ENCODE measurements around the gene SDC4. TPM values are rescaled to one million over a fixed set of nuclear protein-coding genes. Genes with fewer than 3 reads are reported as not detected.
"Not testable (repeated sequence)": the region's sequence is repeated elsewhere in the genome, so short reads cannot be mapped to it uniquely, and the experiment has no call there.

SDC4 gene
- total RNA-seq, 1 donor from 2014 or later = 77.7 TPM

DNA sequence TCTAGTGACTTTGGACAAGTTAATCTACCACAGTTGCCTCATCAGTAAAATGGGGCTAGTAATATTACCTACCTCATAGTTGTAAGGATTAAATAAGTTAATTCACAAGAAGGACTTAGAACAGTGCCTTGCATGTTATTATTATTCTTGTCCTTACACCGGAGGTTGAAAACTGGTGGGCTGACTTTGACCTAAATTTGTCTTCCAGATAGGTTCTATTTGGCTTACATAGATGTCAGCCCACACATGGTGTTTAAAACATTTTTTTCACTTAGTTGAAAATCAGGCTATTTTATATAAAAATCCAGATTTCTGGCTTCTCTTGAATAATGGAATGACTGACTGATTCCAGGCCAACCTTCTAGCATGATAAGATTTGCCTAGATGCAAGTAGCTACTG is 18.0 kb upstream of the SDC4 start:
- ATAC-seq (no peak), DNase-seq (ENCODE audit: low spot score) (no peak)
- intact Hi-C loops (cut with DNase I) = no loop called here

DNA sequence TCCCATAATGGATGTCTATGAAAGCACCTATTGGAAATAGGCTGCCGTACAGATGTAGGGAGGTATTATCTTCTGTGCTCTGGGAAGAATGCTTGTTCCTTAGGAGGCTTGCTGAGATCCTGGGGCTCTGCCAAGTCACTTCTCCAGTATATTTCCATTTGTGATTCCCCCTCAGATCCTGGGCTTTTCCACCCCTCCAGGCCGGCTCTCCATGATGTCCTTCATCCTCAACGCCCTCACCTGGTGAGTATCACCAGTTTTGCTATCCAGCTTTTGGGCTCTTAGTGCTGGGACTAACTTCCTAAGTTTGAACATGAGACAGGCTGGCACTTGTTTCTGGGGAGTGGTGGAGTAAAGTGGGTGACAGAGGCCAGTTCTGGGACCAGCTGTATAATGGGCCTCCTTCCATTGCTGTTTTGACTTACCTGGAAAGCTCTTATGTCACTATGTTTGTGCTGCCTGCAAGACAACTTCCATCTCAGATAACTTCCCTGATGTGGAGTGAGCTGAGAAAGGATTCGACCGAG is 17.3 kb upstream of the SDC4 start:
- peak; percentile 48 for DNase-seq (ENCODE audit: low spot score)
- intact Hi-C loops (cut with DNase I) = no loop called here
- ATAC-seq = no peak

- intact Hi-C loops (cut with DNase I) = no loop called here
- ATAC-seq = no peak
Measured at GRCh38 chr20:45363611-45364492, 15.6 kb upstream of the SDC4 start.

GRCh38 chr20:45362804-45363610 is 14.8 kb upstream of the SDC4 start, which contains the start of gene SYS1:
SYS1 (plus strand) TSS chr20:45363156; CDS start chr20:45363532, 376 bp downstream.
- DNase-seq (ENCODE audit: low spot score) (peak; percentile 100), ATAC-seq (peak; percentile 94)
- intact Hi-C loops (cut with DNase I) = no loop called here

More at GRCh38 chr20:45363611-45364492, 15.6 kb upstream of the SDC4 start:
- peak; percentile 31 for DNase-seq (ENCODE audit: low spot score)

GRCh38 chr20:45361793-45362192 is 13.6 kb upstream of the SDC4 start:
- intact Hi-C loops (cut with DNase I) = no loop called here
- DNase-seq (ENCODE audit: low spot score) (no peak), ATAC-seq (no peak)

DNA sequence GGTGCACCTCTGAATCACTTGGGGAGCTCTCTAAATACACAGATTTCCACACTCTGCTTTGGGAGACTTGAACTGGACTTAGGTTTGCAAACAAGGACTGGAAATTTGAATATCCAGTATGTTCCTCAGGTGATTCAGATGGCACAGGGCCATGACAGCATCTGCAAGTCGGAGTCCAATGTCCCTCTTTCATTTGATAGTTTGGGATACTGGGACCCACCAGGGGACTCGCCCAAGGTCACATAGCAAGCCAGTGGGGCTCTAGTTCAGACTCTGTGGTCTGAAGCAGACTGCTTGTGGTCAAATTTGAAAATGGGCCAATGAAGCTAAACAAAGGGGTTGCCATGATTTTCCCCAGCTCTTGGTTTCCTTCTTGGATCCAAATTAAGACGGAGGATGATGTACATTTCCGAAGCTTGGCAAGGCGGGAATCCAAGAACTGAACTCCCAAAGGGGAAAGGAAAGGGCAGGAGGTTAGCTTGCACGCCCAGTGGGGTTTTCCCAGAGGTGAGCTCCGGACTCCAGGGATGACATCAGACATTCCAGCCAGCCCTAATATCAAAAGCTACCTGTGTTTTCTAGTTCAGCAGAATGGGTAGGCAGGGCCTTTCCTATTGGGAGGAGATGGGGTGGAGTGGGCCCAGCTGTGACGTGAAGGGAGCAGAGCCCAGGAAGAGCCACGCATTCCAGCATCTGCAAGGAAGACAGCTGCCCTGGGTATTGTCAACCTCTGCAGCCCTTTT is 11.4 kb upstream of the SDC4 start:
- intact Hi-C loops (cut with DNase I) = no loop called here
- DNase-seq (ENCODE audit: low spot score) = peak; percentile 72
- no peak for ATAC-seq

GRCh38 chr20:45359069-45359405 is 10.8 kb upstream of the SDC4 start:
- intact Hi-C loops (cut with DNase I) = no loop called here
- ATAC-seq (peak; percentile 59), DNase-seq (ENCODE audit: low spot score) (peak; percentile 63)

DNA sequence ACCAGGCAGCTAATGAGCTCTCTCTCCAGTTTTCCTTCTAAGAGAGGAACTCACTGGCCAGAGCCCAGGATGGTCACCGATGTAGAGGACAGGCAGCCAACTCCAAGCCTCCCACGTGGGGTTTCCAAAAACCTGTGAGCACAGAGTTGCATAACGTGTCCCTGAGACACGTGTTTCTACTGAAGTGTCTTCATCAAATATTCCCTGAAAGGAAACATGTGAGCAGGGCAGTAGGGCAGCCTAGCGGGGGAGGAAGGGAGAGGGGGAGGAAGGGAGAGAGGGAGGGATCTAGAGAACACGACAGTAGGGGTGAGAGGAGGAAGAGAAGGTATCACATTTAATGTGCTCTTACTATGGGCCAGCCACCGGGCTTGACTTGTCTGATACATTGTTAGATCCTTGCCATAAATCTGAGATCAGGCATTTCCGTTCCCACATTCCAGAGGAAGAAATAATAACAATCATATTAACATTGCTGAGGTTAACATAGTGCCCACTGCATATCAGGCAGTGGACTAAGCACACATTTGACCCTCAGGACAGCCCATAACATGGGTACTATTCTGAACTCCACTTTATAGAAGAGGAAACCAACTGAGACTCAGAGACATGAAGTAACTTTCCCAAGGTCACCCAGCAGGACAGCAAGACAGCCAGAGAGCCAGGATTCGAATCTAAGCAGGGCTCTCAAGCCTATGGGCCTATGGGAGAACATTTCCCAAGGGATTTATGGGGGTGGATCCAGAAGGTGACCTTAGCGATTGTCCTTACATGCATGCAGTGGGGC is 10.3 kb upstream of the SDC4 start:
- intact Hi-C loops (cut with DNase I) = no loop called here
- DNase-seq (ENCODE audit: low spot score) = peak; percentile 86

GRCh38 chr20:45355209-45356084 is 7.2 kb upstream of the SDC4 start:
- ATAC-seq (no peak), DNase-seq (ENCODE audit: low spot score) (no peak)
- intact Hi-C loops (cut with DNase I) = no loop called here

More for the DNA sequence above, 10.3 kb upstream of the SDC4 start:
- peak; percentile 79 for ATAC-seq

DNA sequence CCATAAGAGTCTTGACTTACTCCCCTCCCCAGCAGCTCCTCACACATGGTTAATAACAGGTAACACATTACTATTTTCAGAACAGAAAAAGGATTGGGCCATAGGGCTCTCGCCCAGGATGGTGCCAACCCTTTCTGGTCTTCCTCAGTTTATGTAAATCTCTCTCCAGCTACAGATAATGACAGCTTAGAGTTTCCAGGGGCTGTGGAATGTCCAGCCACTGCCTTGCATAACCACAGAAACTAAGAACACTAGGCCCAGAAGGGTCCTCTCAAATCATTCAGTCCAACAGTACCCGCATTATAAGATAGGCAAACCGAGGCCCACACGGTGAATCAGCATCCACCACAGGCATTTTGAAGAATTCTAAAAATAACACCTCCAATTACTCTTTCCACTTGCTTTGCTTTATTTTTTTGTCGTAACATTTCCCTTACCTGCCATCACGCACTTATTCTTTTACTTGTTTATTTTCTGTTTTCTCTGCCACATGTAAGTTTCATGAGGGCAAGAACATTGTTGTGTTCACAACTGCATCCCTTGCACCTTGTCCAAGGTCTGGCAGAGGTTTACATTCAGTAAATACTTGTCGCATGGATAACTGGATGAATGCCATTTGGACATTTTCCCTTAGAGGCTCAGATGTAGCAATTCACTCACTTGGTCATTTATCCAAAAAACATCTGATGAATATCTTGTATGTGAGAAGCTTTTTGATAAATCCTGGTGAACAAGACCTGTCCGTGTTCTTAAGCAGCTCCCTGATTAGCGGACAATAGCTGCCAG is 6.4 kb upstream of the SDC4 start:
- intact Hi-C loops (cut with DNase I) = no loop called here
- ATAC-seq (no peak), DNase-seq (ENCODE audit: low spot score) (no peak)

GRCh38 chr20:45353746-45354145 is 5.5 kb upstream of the SDC4 start:
- intact Hi-C loops (cut with DNase I) = no loop called here
- no peak for ATAC-seq
- peak; percentile 18 for DNase-seq (ENCODE audit: low spot score)

GRCh38 chr20:45352729-45353128 is 4.5 kb upstream of the SDC4 start:
- DNase-seq (ENCODE audit: low spot score) (no peak), ATAC-seq (no peak)
- intact Hi-C loops (cut with DNase I) = no loop called here

GRCh38 chr20:45350795-45351194 is 2.6 kb upstream of the SDC4 start:
- DNase-seq (ENCODE audit: low spot score); ATAC-seq; intact Hi-C loops (cut with DNase I): not testable (repeated sequence)

DNA sequence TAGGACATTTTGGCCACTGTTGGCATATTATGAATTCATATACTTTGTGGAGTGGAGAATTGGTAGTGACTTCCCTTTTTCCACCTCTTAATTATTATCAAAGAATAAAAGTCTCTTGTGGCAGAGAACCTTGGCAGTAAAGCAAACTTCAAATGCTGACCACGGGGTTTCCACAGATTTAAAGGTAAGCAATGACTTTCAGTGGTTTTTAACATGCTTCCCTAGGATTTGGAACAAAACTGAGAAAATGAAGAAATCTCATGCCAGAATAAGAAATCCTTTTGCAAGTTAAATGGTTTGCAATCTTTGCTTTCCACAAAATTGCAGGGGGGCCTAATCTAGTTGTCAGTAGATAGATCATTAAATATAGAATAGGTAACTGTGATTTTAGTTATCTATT is 2.0 kb upstream of the SDC4 start:
- intact Hi-C loops (cut with DNase I) = no loop called here
- ATAC-seq = no peak
- DNase-seq (ENCODE audit: low spot score) = no peak

GRCh38 chr20:45347297-45347935 is 808 bp downstream of the SDC4 start:
- DNase-seq (ENCODE audit: low spot score) (no peak), ATAC-seq (peak; percentile 57)
- intact Hi-C loops (cut with DNase I) = no loop called here

GRCh38 chr20:45346851-45347250 is 1.4 kb downstream of the SDC4 start:
- DNase-seq (ENCODE audit: low spot score) (no peak), ATAC-seq (no peak)
- intact Hi-C loops (cut with DNase I) = no loop called here

Data from sciatic nerve (tissue), 2 donors.